ENCODE measurements around the gene PERM1.

PERM1 gene

DNA sequence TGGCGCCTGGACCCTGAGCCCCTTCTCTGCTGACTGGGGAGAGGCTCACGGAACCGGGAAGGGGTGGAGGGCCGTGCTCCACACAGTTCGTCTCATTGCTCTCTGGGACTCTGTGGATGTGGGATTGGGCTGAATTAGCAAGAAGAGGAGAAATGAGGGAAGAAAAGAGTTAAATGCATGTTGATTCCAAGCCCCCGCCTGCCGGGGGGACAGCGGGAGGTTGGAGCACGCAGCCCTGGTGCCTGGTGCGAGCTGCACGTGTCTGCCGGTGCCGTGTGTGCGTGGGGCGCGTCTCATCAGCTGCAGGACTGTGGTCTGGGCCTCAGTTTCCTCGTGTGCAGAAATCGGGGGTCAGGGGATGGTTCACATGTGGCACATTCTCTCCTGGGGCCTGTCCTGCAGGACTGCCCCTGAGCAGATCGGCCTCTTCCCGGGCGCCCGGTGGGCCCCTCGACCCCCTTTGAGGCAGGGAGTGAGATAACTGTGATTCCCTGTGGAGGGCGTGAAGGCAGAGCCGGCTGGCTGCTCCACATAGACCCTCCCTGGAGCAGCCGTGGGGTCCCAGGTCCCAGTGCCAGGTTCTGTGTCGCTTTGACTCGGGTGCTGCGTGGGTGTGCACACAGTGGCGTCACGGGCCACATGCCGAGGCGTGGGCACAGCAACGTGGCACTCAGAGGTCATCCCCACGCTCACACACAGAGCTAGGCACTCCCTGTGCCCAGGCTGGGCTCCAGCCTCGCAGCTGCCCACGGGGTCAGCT is 46.7 kb downstream of the PERM1 start:
- no peak for DNase-seq (ENCODE audit: low read depth)

DNA sequence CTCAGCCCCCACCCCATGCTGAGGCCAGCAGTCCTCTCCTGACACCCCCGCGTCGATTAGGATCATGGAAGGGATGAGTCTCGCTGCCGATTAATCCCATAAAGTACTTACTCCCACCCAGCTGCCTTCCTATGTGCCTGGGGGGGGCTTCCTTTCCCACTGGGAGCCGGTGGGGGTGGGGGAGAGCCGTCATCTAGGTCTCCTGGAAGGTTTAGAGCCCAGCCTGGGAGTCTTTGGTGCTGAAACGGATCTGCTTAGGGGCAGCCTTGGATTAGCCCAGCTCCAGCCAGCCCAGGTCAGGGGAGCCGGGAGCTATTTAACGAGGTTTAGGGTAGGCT is 48.3 kb downstream of the PERM1 start:
- no peak for DNase-seq (ENCODE audit: low read depth)

DNA sequence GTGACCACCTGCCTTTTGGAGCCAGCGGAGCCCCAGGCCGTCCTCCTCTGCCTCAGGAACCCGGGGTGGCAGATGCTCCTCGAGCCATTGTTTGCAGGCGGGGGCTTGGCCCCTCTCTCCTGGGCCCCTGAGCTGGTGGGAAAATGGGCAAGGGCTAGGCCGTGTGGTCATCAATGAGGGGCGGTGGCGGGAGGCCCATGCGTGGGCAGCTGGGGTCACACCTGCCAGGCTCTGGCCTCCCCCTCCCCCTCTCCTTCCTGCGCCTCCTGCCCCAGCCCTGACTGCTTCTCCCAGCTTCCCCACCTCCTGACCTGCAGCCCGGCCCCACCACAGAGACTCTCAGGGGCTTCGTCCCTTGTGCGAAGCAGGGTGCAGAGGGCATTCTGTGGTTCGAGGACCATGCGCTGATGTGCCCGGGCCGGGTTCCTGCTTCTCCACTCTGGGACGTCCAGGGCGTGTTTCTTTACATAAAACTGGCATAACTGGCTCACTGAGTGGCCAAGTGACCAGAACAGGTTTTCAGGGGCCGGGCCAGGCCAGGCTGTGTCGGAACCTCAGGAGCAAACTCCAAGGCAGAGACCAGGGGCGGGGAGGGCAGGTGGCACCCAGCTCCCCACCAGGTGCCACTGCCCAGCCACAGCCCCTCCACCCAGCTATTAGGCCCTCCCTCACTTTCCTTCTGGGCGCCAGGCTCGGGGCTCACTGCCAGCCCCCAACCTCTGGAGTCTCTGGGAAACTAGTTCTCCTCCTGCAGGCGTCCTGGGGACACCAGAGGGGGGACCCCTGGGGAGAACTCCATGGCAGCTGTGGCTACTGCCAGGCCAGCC is 48.9 kb downstream of the PERM1 start:
- no peak for DNase-seq (ENCODE audit: low read depth)

GRCh38 chr1:932173-932510 is 49.8 kb downstream of the PERM1 start:
- no peak for DNase-seq (ENCODE audit: low read depth)

GRCh38 chr1:931380-932172 is 50.3 kb downstream of the PERM1 start:
- DNase-seq (ENCODE audit: low read depth) = no peak

- no peak for DNase-seq (ENCODE audit: low read depth)
These were observed 51.2 kb downstream of the PERM1 start for GRCh38 chr1:930633-931138.

- DNase-seq (ENCODE audit: low read depth) = no peak
These were observed 51.9 kb downstream of the PERM1 start for GRCh38 chr1:929712-930632.

- DNase-seq (ENCODE audit: low read depth) = no peak
These were observed 52.9 kb downstream of the PERM1 start for GRCh38 chr1:928825-929661.

DNA sequence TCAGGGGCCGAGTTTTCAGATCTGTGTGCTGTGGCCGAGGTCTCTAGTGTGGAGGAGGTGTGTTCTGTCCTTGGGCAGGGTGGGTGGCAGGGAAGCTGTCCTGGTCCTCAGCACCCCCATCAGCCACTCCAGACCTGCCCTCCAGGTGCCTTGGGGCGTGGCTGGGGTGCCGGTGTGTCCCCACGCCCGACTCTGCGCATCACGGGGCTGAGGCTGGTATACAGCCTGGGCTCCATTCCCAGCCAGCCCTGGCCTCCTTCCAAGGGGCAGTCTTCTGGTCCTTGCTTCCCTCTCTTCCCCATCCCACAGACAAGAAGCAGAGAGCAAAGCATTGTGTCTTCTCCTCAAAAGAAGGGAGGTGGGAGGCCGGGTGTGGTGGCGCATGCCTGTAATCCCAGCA is 54.1 kb downstream of the PERM1 start:
- DNase-seq (ENCODE audit: low read depth) = no peak

GRCh38 chr1:927234-927633 is 54.7 kb downstream of the PERM1 start:
- DNase-seq (ENCODE audit: low read depth) = no peak

GRCh38 chr1:925561-926421 is 56.1 kb downstream of the PERM1 start:
- DNase-seq (ENCODE audit: low read depth) = no peak

Data from activated T-cell treated with anti-CD3 and anti-CD28 coated beads for 1 hour (primary cell).